ENCODE measurements around the gene PIEZO1.

DNA sequence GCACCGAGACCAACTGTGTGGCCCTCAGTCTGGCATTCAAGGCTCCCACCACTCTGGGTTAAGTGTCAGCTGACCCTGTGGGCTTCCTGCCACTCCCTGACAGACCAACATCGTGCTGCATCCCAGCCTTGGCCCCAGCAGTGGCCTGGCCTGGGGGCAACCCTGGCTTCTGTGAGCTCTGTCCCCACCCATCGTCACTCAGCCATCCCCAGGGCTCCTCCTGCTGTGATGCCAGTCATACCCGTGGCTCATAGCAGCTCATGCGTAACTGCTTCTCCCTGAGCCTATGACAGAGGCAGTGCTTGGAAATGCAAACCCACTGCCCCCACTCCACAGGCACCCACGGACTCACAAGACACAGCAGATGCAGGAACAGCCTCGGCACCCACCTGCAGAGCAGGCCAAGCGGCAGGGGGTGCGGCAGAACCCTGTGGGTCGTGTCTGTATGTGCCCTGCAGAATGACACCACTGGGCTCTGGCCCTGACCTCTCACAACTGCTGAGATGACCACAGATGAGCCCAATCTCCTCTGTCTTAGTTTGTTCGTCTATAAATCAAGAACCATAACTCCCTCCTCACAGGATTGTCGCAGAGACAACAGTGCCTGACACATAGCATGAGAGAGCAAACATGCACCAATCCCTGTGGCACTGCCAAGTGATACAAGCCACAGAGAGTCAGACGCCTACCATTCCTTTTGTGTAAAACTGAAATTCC, 26.6 kb downstream of the PIEZO1 start:
- TF ChIP-seq SIN3A (IDR thresholded peaks at IDR 0.05; ENCODE audit: borderline replicate concordance in 2 of 2, control insufficient read depth in 1 of 2, low read depth in 2 of 2, low read length in 2 of 2) (no peak), MAZ (CRISPR knock-in tag; conservative IDR thresholded peaks at IDR 0.05 in 1 of 2, IDR thresholded peaks at IDR 0.05 in 1 of 2) (no peak), ZNF133 (CRISPR knock-in tag; IDR thresholded peaks at IDR 0.05) (no peak), ZC3H8 (IDR thresholded peaks at IDR 0.05) (no peak), ZNF75A (CRISPR knock-in tag; IDR thresholded peaks at IDR 0.05) (no peak)
- TF ChIP-seq, protein P1, sequence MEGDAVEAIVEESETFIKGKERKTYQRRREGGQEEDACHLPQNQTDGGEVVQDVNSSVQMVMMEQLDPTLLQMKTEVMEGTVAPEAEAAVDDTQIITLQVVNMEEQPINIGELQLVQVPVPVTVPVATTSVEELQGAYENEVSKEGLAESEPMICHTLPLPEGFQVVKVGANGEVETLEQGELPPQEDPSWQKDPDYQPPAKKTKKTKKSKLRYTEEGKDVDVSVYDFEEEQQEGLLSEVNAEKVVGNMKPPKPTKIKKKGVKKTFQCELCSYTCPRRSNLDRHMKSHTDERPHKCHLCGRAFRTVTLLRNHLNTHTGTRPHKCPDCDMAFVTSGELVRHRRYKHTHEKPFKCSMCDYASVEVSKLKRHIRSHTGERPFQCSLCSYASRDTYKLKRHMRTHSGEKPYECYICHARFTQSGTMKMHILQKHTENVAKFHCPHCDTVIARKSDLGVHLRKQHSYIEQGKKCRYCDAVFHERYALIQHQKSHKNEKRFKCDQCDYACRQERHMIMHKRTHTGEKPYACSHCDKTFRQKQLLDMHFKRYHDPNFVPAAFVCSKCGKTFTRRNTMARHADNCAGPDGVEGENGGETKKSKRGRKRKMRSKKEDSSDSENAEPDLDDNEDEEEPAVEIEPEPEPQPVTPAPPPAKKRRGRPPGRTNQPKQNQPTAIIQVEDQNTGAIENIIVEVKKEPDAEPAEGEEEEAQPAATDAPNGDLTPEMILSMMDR (IDR thresholded peaks at IDR 0.05 in 2 of 3, conservative IDR thresholded peaks at IDR 0.05 in 1 of 3; ENCODE audit: insufficient read depth in 2 of 3, low read depth in 1 of 3, low read length in 3 of 3) = no peak
